HepG2 (cell line): ENCODE data around the gene GART. TPM values are rescaled to one million over a fixed set of nuclear protein-coding genes. Genes with fewer than 3 reads are reported as not detected.

Experiments
- GABPA ChIP-seq, 2 experiments: IDR thresholded peaks; 2 replicates each; pipeline ENCODE4 v1.6.1; 2011 to 2016; ENCODE audit warnings: low read depth in 2 of 2, low read length in 1 of 2, missing biosample characterization in 1 of 2, missing genetic modification characterization in 1 of 2
- HHEX ChIP-seq: IDR thresholded peaks from 2 replicates; pipeline ENCODE4 v1.6.1; 2016; ENCODE audit warnings: control low read depth
- JUND ChIP-seq: sonication (generic); formaldehyde crosslinking; IDR thresholded peaks from 2 replicates; pipeline ENCODE4 v1.8.0; 2022; ENCODE audit warnings: mild to moderate bottlenecking, missing genetic modification reagents
- NR2F2 ChIP-seq: IDR thresholded peaks from 2 replicates; pipeline ENCODE4 v1.6.1; 2012; ENCODE audit warnings: low read depth, inconsistent platforms, borderline replicate concordance
- PBX2 ChIP-seq: IDR thresholded peaks from 2 replicates; pipeline ENCODE4 v1.6.1; 2016; ENCODE audit warnings: control low read depth
- SKI ChIP-seq: fragments of 450-650 bp; IDR thresholded peaks from one replicate; pipeline ENCODE4 v1.6.1; 2018; ENCODE audit warnings: mild to moderate bottlenecking; ENCODE audit not compliant: partially characterized antibody
- SMAD3 ChIP-seq: sonication (generic); formaldehyde crosslinking; IDR thresholded peaks from 2 replicates; pipeline ENCODE4 v1.4.0; 2020; ENCODE audit warnings: missing genetic modification reagents
- ZMAT5 ChIP-seq: sonication (generic); formaldehyde crosslinking; IDR thresholded peaks from 2 replicates; pipeline ENCODE4 v1.5.0; 2020; ENCODE audit warnings: mild to moderate bottlenecking, low read depth, missing genetic modification reagents, borderline replicate concordance
- ZNF17 ChIP-seq: sonication (generic); formaldehyde crosslinking; IDR thresholded peaks from 2 replicates; pipeline ENCODE4 v1.5.0; 2020; ENCODE audit warnings: mild to moderate bottlenecking, missing genetic modification reagents
- ZNF264 ChIP-seq: sonication (generic); formaldehyde crosslinking; IDR thresholded peaks from 2 replicates; pipeline ENCODE4 v1.4.0; 2020; ENCODE audit warnings: missing genetic modification reagents
- ZNF282 ChIP-seq: fragments of 450-650 bp; IDR thresholded peaks from 2 replicates; pipeline ENCODE4 v1.6.1; 2018; ENCODE audit not compliant: partially characterized antibody
- ZNF501 ChIP-seq: sonication (generic); formaldehyde crosslinking; IDR thresholded peaks from 2 replicates; pipeline ENCODE4 v1.5.1; 2020; ENCODE audit warnings: mild to moderate bottlenecking, moderate library complexity, missing genetic modification reagents
- ZNF605 ChIP-seq: sonication (generic); formaldehyde crosslinking; IDR thresholded peaks from 2 replicates; pipeline ENCODE4 v1.8.0; 2022; ENCODE audit warnings: mild to moderate bottlenecking, missing genetic modification reagents
- ZNF878 ChIP-seq: sonication (generic); formaldehyde crosslinking; IDR thresholded peaks from 2 replicates; pipeline ENCODE4 v1.8.1; 2023; ENCODE audit warnings: mild to moderate bottlenecking, missing genetic modification reagents, moderate library complexity
- ZSCAN25 ChIP-seq: sonication (generic); formaldehyde crosslinking; IDR thresholded peaks from 2 replicates; pipeline ENCODE4 v1.8.0; 2022; ENCODE audit warnings: mild to moderate bottlenecking, missing genetic modification reagents
- polyA plus RNA-seq, 8 experiments: library from polyadenylated mRNA; depleted of rRNA in 3 of 8; stranded (reverse) in 7 of 8; unstranded in 1 of 8; fragments of >200 nt; fragmentation: Illumina TruSeq in 4 of 8; extraction: Trizol in 4 of 8; gene quantifications; 2 replicates each; pipeline versions ENCODE4 v1.2.1 to v1.2.3, GENCODE V29; 2011 to 2016; ENCODE audit warnings: low read depth in 4 of 8, missing spikeins in 1 of 8, mixed read lengths in 1 of 8; ENCODE audit not compliant: insufficient read depth in 1 of 8
- total RNA-seq, 5 experiments: library from RNA; depleted of rRNA; stranded (reverse); fragments of >200 nt; fragmentation: Illumina TruSeq; extraction: Trizol; gene quantifications; 2 replicates each; pipeline ENCODE4 v1.2.3, GENCODE V29; 2016; ENCODE audit warnings: low read depth in 1 of 5
- TF ChIP-seq, protein P1 (sequence below): IDR thresholded peaks from 2 replicates; pipeline ENCODE4 v1.4.0; 2020; ENCODE audit warnings: mild to moderate bottlenecking, missing genetic modification reagents

GART gene
- total and polyA plus RNA-seq, 2 of the 13 experiments (the other 11 are each of a cell fraction or from before 2014, with no cell fraction given) = 17.9 to 109 TPM

DNA sequence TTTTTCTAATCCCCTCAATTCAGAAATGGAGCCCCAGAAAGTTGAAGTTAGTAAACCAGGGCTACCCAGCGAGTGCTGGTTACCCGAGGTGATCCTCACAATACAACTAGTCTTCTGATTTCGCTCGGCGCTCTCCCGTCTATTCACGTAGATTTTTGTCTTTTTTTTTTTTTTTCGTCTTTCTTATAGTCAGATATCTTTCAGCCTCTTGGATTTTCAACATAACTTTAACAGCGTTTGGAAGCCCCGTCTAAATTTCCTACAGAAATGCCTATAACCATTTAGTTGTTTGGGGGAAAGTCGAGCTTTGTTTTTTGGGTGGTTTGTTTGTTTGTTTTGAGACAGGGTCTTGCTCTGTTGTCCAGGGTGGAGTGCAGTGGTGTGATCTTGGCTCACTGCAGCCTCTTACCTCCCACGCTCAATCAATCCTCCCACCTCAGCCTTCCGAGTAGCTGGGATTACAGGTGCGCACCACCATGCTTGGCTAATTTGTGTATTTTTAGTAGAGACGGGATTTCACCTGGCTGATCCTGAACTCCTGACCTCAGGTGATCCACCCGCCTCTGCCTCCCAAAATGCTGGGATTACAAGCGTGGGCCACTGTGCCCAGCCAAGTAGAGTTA lies 61.3 kb downstream of the GART start (continued):
- TF ChIP-seq ZNF264 (0 out of 2 replicates have a peak, but pooled peaks have one; percentile 7), ZNF605 (CRISPR knock-in tag) (no peak), ZNF501 (no peak), NR2F2 (no peak), ZNF878 (CRISPR knock-in tag) (no peak), ZSCAN25 (CRISPR knock-in tag) (no peak), PBX2 (CRISPR knock-in tag) (no peak), ZMAT5 (no peak), ZNF282 (no peak), JUND (no peak), GABPA (IDR thresholded peaks at IDR 0.05; ENCODE audit: low read depth, low read length) (no peak), GABPA (CRISPR knock-in tag; IDR thresholded peaks at IDR 0.05; ENCODE audit: low read depth) (no peak), ZNF17 (CRISPR knock-in tag) (no peak), SMAD3 (CRISPR knock-in tag) (no peak), SKI (no peak), HHEX (no peak)
- TF ChIP-seq, protein P1, sequence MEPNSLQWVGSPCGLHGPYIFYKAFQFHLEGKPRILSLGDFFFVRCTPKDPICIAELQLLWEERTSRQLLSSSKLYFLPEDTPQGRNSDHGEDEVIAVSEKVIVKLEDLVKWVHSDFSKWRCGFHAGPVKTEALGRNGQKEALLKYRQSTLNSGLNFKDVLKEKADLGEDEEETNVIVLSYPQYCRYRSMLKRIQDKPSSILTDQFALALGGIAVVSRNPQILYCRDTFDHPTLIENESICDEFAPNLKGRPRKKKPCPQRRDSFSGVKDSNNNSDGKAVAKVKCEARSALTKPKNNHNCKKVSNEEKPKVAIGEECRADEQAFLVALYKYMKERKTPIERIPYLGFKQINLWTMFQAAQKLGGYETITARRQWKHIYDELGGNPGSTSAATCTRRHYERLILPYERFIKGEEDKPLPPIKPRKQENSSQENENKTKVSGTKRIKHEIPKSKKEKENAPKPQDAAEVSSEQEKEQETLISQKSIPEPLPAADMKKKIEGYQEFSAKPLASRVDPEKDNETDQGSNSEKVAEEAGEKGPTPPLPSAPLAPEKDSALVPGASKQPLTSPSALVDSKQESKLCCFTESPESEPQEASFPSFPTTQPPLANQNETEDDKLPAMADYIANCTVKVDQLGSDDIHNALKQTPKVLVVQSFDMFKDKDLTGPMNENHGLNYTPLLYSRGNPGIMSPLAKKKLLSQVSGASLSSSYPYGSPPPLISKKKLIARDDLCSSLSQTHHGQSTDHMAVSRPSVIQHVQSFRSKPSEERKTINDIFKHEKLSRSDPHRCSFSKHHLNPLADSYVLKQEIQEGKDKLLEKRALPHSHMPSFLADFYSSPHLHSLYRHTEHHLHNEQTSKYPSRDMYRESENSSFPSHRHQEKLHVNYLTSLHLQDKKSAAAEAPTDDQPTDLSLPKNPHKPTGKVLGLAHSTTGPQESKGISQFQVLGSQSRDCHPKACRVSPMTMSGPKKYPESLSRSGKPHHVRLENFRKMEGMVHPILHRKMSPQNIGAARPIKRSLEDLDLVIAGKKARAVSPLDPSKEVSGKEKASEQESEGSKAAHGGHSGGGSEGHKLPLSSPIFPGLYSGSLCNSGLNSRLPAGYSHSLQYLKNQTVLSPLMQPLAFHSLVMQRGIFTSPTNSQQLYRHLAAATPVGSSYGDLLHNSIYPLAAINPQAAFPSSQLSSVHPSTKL (CRISPR knock-in tag) = peak; percentile 2; the same call in 1 of the 2 replicates
